Measurements from ENCODE around the gene AFF4.
"Not testable (repeated sequence)": the region's sequence is repeated elsewhere in the genome, so short reads cannot be mapped to it uniquely, and the experiment has no call there.

Gene AFF4

GRCh38 chr5:132854992-132855391 lies 108.4 kb downstream of the AFF4 start:
- not testable (repeated sequence) for DNase-seq (ENCODE audit: low read depth in 1 of 2, low spot score in 1 of 2)

GRCh38 chr5:132854301-132854700 lies 109.1 kb downstream of the AFF4 start:
- DNase-seq (ENCODE audit: low read depth in 1 of 2, low spot score in 1 of 2): no peak

- DNase-seq (ENCODE audit: low read depth in 1 of 2, low spot score in 1 of 2): no peak
These were observed 109.6 kb downstream of the AFF4 start for GRCh38 chr5:132853790-132854189.

- no peak for DNase-seq (ENCODE audit: low read depth in 1 of 2, low spot score in 1 of 2)
These were observed 110.1 kb downstream of the AFF4 start for GRCh38 chr5:132853323-132853722.

- no peak for DNase-seq (ENCODE audit: low read depth in 1 of 2, low spot score in 1 of 2)
These were observed 113.4 kb downstream of the AFF4 start for GRCh38 chr5:132850066-132850465.

GRCh38 chr5:132849347-132849746 lies 114.1 kb downstream of the AFF4 start:
- no peak for DNase-seq (ENCODE audit: low read depth in 1 of 2, low spot score in 1 of 2)

- no peak for DNase-seq (ENCODE audit: low read depth in 1 of 2, low spot score in 1 of 2)
These were observed 115.2 kb downstream of the AFF4 start for GRCh38 chr5:132848270-132848669.

GRCh38 chr5:132841305-132841704 lies 122.1 kb downstream of the AFF4 start:
- DNase-seq (ENCODE audit: low read depth in 1 of 2, low spot score in 1 of 2): no peak

- DNase-seq (ENCODE audit: low read depth in 1 of 2, low spot score in 1 of 2): no peak
These were observed 122.5 kb downstream of the AFF4 start for GRCh38 chr5:132840896-132841295.

GRCh38 chr5:132840313-132840712 lies 123.1 kb downstream of the AFF4 start:
- DNase-seq (ENCODE audit: low read depth in 1 of 2, low spot score in 1 of 2): no peak

- DNase-seq (ENCODE audit: low read depth in 1 of 2, low spot score in 1 of 2): no peak
These were observed 123.8 kb downstream of the AFF4 start for GRCh38 chr5:132839426-132840301.

GRCh38 chr5:132838516-132839282 lies 124.7 kb downstream of the AFF4 start:
- DNase-seq (ENCODE audit: low read depth in 1 of 2, low spot score in 1 of 2): no peak

- no peak for DNase-seq (ENCODE audit: low read depth in 1 of 2, low spot score in 1 of 2)
These were observed 125.6 kb downstream of the AFF4 start for GRCh38 chr5:132837868-132838267.

GRCh38 chr5:132836852-132837251 lies 126.6 kb downstream of the AFF4 start:
- DNase-seq (ENCODE audit: low read depth in 1 of 2, low spot score in 1 of 2): no peak

GRCh38 chr5:132834057-132834456 lies 129.4 kb downstream of the AFF4 start:
- DNase-seq (ENCODE audit: low read depth in 1 of 2, low spot score in 1 of 2): no peak

- DNase-seq (ENCODE audit: low read depth in 1 of 2, low spot score in 1 of 2): no peak
These were observed 130.8 kb downstream of the AFF4 start for GRCh38 chr5:132832612-132833011.

- no peak for DNase-seq (ENCODE audit: low read depth in 1 of 2, low spot score in 1 of 2)
These were observed 132.2 kb downstream of the AFF4 start for GRCh38 chr5:132831095-132831860.

- no peak for DNase-seq (ENCODE audit: low read depth in 1 of 2, low spot score in 1 of 2)
These were observed 132.9 kb downstream of the AFF4 start, which contains the start of gene SHROOM1 for GRCh38 chr5:132830436-132831094. Gene SHROOM1, minus strand, starts transcription at chr5:132830647. Its CDS starts 4,507 bp downstream, at chr5:132826140.

GRCh38 chr5:132829742-132830435 lies 133.5 kb downstream of the AFF4 start:
- DNase-seq (ENCODE audit: low read depth in 1 of 2, low spot score in 1 of 2): peak; percentile 50 to 52

- no peak for DNase-seq (ENCODE audit: low read depth in 1 of 2, low spot score in 1 of 2)
These were observed 134.5 kb downstream of the AFF4 start for GRCh38 chr5:132828846-132829494.
